Hippocampal formation (tissue), 2 donors: ENCODE measurements around the gene CCDC187.
A peak's percentile ranks its signal among the peaks of the same experiment; 100 is the strongest.

ENCODE experiments used
- DNase-seq, 2 donors: peaks; one replicate each; lab custom pipeline; 2025; lab: John Stamatoyannopoulos, UW

Gene CCDC187

DNA sequence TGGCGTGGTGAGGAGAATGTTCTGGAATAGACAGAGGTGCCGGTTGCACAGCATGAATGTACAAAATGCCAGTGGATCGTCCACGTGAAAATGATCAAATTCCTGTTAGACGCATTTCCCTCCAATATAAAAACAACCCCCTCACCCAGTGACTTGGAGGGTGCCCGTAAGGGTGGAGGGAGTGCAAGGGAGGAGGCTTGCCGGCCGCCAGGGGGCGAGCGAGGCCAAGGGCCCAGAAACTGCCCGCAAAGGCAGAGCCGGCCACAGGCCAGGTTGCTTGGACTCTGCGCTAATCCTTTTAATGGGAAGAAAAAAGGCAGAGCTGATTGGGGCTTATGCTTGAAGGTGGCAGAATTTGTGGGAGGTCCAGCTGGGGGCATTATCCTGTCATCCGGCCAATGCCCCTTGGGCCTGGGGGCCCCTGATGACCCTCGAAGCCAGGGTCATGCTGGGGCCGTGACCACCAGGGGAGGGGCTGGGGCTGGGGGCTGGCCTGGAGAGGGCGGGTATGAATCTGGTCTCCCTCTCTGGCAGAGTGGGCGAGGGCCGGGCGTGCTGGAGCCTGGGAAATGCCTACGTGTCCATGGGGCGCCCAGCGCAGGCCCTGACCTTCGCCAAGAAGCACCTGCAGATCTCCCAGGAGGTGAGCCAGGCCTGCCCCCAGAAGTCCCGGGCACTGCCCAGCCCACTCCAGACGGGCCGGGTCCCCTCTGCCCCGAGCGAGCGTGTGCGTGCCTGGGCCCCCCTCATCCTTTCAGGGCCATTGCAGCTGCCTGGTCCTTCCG is 35.5 kb upstream of the CCDC187 start:
- peak; percentile 26 to 65 for DNase-seq

DNA sequence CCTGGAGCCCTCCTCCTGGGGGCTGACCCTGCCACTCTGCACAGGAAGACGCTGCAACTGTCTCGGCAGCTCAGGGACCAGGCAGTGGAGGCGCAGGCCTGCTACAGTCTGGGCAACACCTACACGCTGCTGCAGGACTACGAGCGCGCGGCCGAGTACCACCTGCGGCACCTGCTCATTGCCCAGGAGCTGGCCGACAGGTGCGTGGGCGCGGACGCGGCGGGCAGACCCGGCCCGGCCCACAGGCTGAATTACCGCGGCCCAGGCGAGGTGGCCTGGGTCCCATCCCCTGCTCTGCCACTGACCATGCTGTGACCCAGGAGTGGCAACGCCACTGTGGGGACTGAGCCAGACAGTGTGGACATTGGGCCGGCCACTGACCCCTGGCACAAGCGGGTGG is 34.6 kb upstream of the CCDC187 start:
- no peak for DNase-seq

DNA sequence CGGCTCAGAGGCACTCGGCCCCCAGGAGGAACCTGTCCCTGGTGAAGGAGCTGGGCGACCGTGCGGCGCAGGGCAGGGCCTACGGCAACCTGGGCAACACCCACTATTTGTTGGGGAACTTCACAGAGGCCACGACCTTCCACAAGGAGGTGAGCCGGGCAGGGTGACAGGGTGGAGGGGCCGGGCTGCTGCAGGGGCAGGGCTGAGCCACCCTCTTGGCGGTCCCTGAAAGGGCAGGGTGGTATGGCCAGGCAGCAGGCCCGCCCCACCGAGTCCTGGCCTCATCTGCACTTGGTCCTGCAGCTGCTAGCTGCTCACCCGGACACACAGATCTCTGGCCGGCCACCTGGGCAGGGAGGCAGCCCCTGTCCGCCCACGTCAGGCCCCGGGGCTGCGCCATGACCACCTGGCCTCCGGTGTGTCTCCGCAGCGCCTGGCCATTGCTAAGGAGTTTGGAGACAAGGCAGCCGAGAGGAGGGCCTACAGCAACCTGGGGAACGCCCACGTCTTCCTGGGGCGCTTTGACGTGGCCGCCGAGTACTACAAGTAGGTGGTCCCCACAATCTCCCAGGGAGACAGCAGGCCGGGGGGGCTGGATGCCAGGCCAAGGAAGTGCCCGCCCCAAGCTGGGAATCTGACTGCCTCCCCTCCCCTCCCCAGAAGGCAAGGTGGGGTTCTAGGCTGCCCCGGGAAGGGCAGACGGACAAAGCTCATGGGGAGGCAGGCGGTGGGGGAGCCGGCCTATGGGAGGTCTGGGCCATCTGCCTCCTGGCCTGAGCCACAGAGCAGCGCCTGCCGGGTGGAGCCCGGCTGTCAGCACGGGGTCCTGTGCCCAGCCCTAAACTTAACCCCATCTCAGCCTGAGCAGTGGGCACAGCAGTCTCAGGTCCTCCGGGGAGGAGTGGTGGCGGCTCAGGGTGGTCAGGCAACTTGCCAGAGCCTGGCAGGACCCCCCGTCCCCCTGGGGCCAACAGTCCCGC is 33.8 kb upstream of the CCDC187 start:
- DNase-seq, result no peak

DNA sequence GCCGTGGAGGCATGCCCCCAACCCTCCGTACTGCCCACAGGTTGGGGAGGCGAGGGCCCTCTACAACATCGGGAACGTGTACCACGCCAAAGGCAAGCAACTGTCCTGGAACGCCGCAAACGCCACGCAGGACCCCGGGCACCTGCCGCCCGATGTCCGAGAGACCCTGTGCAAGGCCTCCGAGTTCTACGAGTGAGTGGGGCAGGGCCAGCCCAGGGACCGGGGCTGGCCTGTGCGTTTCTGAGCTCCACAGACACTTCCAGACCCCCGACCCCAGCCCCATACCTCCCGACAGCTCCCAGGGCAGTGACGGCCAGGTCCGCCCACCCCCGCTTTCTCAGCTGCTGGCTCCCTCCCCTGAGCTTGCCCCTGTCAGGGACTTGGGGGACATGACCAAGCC is 33.0 kb upstream of the CCDC187 start:
- no peak for DNase-seq

DNA sequence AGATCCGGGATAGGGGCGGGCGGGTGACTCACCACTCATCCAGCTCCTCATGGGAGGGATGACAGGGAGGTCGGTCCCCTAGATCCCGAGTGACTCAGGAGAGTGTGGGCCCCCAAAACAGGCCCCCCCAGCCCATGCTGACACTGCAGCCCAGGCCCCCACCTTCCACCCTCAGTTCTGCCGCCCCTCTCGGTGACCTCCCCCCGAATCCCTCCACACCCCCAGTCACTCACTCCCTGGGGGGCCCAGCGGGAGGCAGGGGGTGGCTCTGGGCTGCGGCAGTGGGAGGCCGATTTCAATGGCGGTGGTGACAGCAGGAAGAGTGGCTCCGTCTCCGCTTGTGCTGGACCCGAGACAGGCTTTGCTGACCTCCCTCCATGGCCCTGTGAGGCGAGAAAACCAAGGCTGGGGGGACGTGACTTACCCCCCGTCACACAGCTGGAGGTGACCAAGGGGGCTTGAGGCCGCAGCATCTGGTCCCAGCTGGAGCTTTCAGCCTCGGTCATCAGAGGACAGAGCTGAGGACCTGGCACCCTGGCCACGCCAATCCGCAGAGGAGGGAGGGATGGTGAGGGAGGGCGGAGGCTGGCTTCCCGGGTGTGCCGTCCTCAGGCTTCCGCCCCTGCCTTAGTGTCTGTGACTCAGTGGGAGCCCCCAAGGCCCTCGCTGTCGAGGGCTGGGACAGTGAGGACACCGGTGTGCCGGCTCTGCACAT is 32.4 kb upstream of the CCDC187 start:
- no peak for DNase-seq

DNA sequence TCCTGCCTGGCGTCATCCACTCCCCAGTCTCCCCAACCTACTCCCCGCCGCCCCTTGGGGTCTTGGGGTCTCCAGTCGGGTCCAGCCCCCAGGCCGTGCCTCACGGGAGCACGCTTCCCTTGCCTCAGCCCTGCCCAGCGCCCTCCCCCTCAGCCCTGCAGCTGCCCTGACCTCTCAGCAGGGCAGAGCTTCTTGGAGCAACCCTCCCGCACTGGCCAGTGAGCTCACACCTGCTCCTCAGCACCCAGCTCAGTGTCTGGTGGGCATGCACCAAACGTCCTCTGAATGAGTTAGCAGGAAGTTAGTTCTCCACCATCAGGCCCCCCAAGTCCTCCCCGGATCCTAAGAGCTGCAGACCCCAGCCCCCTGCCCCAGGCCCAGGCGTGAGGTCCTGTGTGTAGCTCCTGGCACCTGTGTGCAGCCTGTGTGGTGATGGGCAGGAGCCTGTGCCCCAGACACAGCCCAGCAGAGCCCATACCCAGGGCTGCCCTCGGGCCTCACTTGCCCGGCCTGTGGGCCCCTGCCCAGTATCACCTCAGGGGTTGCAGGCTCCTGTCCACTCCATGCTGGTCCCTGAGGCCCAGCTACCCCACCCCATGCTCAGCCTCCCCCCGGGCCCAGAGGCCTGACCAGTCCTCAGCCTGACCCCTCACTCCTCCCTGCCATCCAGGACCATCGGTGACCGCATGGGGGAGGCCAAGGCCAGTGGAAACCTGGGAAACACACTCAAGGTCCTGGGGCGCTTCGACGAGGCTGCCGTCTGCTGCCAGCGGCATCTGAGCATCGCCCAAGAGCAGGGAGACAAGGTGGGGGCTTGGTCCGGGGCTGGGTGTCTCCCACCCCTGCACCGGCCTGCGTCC is 31.6 kb upstream of the CCDC187 start:
- DNase-seq, result no peak

DNA sequence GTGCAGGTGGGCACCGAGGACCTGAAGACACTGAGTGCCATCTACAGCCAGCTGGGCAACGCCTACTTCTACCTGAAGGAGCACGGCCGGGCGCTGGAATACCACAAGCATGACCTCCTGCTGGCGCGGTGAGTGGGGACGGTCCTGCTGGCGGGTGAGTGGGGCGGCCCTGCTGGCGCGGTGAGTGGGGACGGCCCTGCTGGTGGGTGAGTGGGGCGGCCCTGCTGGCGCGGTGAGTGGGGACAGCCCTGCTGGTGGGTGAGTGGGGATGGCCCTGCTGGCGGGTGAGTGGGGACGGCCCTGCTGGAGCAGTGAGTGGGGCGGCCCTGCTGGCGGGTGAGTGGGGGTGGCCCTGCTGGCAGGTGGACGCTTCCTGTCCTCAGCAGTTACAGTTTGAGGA is 30.6 kb upstream of the CCDC187 start:
- no peak for DNase-seq

DNA sequence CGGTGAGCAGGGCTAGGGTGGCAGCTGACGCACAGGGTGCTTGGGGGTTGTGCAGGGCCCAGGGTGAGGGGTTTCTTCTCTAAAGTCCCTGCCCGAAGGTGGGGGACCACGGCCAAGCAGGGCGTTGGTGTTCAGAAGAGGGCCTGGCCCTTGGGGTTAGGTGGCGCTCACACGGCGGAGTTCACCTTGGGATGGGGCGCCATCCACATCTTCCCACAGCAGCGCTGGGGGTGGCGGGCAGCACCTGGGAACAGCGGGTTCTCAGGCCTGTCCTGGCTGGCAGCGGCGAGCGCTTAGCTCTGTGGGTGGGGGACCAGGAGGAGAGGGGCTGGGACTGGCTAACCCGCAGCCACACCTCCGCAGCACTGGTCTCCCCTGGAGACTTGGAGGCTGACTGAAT is 29.6 kb upstream of the CCDC187 start:
- no peak for DNase-seq

DNA sequence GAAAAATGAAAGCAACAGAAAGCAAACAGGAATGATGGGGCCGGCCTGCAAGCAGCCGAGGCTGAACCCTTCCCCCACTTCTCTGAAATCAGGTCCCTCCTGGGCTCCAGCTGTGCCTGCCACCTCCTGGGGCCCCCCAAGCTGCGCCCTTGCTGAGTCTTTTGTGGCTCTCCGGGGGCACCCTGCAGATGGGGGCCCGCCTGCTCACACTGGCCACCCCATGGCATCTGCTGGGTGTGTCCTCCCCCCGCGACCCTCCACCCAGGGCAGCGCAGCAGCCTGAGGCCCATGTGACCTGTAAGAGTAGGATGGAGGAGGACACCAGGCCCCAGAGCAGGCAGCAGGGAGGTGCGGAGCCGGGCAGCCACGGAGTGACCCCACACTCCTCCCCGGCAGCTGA is 29.2 kb upstream of the CCDC187 start:
- no peak for DNase-seq

DNA sequence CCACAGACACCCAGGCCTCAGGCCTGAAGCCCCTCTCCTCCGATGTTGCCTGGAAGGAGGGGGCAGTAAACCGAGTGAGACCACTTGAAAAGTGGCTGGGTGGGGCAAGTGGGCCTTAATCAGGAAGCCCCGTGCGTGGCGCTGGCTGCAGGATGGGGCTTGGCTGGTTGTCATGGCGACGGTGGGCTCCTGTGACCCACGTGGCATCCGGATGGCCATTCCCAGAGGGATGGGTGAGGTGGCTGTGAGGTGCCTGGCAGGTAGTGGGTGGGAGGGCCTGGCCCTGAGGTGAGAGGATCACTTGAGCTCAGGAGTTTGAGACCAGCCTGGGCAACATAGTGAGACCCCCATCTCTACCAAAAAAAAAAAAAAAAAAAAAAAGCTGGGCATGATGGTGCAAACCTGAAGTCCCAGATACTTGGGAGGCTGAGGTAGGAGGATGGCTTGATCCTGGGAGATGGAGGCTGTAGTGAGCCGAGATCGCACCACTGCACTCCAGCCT is 28.6 kb upstream of the CCDC187 start:
- DNase-seq, result no peak

DNA sequence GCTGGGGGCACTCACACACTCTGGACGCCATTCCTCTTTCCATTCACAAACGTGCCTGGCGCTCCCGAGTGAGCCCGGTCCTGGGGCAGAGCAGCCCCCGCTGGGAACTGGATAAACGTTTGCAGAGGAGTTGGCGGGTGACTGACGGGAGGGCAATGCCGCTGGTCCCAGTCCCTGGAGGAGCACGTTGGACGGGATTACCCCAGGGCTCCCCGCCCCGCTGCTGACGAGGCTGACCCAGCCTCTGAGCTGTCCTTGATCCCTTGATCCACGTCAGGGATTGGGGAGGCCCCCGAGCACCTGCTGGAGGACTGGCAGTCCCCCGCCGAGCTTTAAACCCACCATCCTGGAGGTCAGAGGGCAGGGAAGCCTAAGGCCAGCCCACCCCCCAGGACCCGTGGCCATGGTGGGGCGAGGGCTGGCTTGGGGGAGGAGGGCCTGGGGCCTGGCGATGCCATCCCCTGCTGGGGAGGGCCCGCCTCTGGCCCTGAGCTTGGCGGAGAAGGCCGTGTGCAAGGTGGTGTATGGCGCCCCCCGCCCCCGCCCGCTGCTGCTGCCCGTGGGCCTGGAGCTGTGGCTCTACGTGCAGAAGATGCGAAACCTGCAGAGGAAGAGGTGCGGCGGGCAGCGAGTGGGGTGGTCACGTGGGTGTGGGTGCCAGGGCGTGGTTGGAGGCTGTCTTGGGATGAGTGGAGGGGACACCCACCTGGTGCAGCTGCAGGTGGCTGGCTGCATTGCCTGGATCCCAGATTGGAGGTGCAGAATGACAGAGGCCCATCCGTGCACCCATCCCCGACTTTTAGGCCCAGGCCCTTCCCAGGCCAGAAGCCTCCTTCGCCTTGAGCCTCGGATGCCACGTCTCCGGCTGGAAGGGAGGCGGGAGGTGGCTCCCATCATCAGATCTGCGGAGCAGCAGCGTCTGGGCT is 27.9 kb upstream of the CCDC187 start:
- DNase-seq, result no peak

DNA sequence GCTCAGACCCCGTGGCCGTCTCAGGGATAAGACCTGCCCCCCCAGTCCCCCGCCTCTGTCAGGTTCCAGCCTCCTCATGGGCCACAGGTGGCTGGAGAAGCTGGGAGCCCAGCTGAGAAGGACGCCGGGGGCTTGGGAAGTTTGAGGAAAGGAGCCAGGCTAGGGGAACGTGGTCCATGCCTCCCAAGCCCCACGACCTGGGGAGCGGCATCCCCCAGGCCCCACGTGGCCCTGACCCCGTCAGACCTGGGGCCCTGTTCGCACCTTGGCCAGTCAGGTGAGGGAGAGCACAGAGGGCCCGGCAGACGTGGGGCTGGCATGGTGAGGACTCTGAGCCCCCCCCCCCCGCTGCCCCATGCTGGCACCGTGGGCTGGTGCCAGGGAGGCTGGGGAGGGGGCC is 27.1 kb upstream of the CCDC187 start:
- no peak for DNase-seq

DNA sequence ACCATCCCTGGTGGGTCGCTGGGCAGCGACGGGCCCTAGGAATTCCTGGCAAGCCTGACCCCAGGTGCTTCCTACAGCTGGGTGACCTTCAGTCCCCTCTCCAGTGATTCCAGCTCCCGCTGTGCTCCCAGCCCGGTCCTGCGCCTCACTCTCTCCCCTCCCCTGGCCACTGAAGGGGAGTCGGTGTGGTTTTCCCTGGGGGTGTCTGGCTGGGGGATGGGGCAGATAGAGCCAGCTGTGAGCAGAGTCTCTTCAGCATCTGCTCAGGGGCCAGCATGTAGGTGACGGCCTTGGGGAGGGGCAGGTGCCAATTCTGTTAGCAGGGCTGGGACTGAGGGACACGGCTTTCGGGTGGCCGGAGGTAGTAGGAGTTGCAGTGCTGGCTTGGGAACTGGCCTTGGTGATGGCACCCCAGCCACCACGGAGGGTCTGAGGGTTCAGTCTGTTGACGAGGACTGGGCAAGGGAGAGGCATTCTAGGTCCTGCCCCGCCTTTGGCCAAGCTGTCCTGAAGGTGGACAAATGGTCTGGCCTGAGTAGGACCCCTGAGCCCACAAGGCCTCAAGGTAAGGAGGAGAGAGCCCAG is 26.6 kb upstream of the CCDC187 start:
- DNase-seq, result no peak

DNA sequence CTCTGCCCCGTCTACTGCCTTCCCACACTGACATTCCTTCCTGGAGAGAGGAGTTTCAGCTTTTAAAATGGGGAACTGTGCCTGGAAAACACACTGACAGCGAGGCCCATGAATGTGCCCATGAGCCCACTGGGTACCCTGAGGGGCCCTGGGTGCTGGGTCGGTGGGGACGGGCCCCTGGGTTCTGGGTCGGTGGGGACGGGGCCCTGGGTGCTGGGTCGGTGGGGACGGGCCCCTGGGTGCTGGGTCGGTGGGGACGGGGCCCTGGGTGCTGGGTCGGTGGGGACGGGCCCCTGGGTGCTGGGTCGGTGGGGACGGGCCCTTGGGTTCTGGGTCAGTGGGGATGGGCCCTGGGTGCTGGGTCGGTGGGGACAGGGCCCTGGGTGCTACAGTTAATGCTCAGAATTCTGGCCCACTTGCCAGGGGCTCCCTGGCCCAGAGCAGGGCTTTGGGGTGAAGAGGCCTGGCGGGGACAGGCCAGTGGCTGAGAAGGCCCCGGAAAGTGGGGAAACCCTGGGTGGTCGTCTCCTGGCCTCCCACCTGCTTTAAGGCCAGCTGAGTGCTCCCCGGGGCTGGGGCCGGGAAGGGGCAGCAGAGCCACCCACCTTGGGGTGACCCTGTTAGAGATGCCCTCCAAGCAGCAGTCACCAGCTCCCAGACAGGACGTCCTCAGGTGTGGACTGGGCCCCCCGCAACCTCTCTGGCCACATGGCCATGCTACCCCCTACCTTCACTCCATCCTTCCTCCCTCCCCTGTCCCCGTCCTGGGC is 25.9 kb upstream of the CCDC187 start:
- DNase-seq, result no peak

DNA sequence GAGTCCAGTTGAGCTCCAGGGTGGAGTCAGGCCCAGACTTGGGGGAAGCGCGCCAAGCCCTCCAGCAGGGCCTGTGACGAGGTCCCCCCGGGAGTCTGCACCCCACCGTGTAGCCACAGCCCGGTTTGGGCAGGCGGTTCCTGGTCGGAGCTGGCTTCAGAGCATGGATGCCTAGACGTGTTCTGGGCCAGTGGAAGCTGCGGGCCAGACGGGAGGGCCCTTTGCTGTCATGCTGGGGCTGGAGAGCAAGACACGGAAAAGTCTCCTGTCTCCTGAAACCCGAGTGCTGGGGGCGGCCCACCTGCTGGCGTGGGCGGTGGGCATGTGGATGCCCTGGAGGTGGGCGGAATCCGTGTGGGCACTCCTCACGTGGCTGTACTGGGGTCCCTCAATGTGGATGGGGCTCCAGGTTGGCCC is 25.3 kb upstream of the CCDC187 start:
- DNase-seq, result no peak

DNA sequence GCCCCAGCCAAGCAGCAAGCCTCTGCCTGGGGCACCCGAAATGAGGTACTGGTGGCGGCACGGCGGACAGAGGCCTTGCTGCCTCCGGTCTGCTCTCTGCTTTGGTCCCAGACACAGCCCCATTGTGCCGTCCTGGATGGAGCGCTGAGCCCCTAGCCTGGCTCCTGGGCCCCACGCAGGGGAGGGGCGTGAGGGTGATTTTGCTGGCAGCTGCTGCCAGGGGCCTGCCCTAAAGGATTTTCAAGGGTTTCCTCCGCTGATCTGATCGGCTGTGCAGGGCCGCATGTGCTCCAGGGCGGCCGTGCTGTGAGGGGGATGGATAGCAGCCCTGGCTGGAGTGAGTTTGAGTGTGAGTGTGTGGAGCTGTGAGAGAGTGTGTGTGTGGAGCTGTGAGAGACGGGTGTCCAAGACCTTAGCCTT is 24.7 kb upstream of the CCDC187 start:
- peak in 1 of 2 donors; percentile 41 for DNase-seq

DNA sequence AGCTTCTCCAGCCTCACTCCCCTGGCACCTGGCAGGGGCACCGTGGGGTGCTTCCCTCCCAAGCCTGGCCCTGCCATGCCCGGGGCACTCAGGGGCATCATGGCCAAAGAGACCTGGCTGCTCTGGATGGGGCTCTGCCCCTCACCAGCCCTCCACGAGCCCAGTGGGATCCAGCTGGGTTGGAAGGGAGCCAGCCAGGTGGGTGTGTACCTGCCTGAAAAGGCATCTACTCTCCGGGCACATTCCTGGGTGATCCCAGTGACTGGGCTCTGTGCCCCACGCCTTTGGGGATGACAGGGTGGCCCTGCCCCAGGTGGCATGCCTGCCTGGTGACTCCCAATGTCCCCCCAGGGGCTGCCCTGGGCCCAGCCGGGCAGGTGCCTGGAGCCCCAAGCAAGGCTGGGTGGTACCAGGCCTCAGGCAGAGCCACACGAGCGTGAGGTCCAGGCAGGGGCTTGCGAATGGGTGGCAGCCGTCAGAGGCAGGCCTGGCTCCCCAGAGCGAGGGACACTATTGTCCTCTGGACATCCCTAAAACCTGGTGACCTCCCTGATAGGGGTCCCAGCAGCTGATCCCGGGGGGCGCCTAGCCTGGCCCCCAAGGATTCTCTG is 24.2 kb upstream of the CCDC187 start:
- no peak for DNase-seq

DNA sequence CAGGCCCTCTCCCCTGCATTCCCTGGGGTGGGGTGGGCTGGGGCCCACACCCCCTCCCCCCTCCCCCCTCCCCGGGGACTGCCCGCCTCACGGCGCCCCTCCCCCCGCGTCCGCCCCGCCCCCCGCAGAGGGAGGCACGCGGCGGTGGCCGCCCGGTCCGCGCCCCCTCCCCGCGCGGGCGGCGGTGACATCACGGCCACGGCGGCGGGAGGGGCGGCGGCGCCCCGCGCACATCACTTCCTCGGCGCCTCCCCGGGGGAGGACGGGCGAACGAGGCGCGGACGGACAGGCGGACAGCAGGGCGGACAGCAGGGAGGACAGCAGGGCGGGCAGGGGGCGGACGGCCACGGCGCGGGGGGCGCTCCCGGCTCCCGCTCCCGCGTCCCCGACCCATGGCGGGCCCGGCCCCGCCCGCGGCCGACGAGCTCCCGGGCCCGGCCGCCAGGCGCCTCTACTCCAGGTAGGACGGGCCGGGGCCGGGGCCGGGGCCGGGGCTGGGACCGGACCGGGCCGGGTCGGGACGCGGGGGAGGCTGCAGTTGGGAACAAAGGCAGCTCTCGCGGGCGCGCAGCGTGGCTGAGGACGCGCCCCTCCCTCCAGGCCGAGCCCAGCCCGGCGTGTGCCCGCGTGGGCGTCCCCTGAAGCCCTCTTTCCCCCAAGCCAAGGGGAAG is 23.5 kb upstream of the CCDC187 start, which contains the start of gene GPSM1:
GPSM1 (plus strand) TSS at position 236 of the 671 bp plus-strand sequence; CDS start at position 393, 157 bp downstream.
- peak in 1 of 2 donors; percentile 32 for DNase-seq
